ENCODE results near the gene GPR155.
"Not testable (repeated sequence)": the region's sequence is repeated elsewhere in the genome, so short reads cannot be mapped to it uniquely, and the experiment has no call there.

The GPR155 gene

DNA sequence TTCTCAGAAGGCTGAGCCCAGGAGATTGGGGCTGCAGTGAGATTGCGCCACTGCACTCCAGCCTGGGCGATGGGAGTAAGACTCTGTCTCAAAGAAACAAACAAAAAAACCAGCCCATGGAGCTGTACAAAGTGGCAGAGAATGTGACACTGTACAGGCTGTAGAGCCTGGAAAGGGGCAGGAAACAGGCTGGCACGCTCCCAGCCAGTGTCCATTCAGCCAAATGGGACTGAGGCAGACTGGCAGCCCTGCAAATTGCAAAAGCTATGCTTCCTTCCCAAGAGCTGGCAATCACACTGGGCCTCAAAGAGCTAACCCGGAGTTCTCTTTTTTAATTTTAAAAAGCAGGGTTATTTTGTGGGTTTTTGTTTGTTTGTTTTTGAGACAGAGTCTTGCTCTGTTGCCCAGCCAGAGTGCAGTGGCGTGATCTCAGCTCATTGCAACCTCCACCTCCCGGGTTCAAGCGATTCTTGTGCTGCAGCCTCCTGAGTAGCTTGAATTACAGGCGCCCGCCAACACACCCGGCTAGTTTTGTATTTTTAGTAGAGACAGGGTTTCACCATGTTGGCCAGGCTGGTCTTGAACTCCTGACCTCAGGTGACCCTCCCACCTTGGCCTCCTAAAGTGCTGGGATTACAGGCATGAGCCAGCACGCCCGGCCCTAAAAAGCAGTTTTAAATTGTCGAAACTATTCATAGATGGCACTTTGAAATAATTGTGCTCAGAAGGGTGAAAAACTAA lies 48.5 kb downstream of the GPR155 start:
- TF ChIP-seq, protein P1, sequence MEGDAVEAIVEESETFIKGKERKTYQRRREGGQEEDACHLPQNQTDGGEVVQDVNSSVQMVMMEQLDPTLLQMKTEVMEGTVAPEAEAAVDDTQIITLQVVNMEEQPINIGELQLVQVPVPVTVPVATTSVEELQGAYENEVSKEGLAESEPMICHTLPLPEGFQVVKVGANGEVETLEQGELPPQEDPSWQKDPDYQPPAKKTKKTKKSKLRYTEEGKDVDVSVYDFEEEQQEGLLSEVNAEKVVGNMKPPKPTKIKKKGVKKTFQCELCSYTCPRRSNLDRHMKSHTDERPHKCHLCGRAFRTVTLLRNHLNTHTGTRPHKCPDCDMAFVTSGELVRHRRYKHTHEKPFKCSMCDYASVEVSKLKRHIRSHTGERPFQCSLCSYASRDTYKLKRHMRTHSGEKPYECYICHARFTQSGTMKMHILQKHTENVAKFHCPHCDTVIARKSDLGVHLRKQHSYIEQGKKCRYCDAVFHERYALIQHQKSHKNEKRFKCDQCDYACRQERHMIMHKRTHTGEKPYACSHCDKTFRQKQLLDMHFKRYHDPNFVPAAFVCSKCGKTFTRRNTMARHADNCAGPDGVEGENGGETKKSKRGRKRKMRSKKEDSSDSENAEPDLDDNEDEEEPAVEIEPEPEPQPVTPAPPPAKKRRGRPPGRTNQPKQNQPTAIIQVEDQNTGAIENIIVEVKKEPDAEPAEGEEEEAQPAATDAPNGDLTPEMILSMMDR (conservative IDR thresholded peaks at IDR 0.05; ENCODE audit: low read depth, low read length): no peak
- no peak for DNase-seq (ENCODE audit: low read depth)
- no peak overlapping the region for H3K4me3 ChIP-seq (ENCODE audit: low read length)

DNA sequence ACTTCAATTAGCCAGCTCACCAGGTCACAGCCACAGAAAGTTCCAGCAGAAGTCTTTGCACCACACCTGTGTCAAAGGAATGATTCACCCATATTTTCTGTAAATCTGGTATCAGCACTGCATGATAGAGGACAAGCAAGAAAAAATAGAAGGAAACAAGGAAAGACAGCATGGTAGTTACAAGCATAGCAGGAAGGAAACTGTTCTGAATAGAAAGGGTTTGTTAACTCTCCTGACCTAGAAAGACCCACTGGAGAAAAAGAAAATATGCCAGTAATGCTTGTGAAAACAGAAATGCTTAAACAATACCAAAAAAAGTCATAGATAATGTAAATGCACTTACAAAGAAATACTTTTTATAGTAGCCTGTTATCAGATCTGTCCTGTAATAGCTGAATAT lies 50.5 kb downstream of the GPR155 start:
- no peak overlapping the region for H3K4me3 ChIP-seq (ENCODE audit: low read length)
- DNase-seq (ENCODE audit: low read depth): no peak
- TF ChIP-seq, protein P1 (conservative IDR thresholded peaks at IDR 0.05; ENCODE audit: low read depth, low read length): no peak

DNA sequence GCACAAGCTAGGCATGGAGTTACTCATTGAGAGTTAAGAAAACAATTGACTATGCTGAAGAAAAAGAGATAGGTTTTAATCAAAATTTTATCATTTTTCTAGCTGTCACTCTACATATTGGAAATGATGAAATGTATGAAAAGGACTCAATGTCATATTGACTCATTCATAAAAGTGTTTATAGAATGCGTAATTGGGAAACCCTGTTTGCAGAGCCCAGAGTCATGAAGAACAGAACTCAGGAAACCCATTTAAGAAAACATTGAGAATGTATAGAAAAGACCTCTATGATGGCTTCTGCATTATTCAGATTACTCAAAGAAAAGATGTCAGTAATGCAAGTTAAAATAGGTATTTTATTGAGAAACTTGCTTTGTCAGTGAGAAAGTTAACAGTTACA lies 54.9 kb downstream of the GPR155 start:
- TF ChIP-seq, protein P1 (conservative IDR thresholded peaks at IDR 0.05; ENCODE audit: low read depth, low read length): no peak
- no peak for DNase-seq (ENCODE audit: low read depth)
- no peak overlapping the region for H3K4me3 ChIP-seq (ENCODE audit: low read length)

DNA sequence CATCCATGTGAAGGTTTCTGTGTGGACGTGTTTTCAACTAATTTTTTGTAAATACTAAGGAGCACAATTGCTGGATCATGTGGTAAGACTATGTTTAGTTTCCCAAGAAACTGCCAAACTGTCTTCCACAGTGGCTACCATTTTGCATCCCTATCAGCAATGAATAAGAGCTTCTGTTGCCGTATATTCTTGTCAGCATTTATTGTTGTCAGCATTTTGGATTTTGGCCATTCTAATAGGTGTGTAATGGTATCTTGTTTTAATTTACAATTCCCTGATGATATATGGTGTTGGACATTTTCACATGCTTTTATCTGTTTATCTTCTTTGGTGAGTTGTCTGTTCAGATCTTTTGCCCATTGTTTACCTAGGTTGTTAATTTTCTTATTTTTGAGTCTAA lies 56.8 kb downstream of the GPR155 start:
- no peak overlapping the region for H3K4me3 ChIP-seq (ENCODE audit: low read length)
- DNase-seq (ENCODE audit: low read depth): no peak
- TF ChIP-seq, protein P1 (conservative IDR thresholded peaks at IDR 0.05; ENCODE audit: low read depth, low read length): no peak

DNA sequence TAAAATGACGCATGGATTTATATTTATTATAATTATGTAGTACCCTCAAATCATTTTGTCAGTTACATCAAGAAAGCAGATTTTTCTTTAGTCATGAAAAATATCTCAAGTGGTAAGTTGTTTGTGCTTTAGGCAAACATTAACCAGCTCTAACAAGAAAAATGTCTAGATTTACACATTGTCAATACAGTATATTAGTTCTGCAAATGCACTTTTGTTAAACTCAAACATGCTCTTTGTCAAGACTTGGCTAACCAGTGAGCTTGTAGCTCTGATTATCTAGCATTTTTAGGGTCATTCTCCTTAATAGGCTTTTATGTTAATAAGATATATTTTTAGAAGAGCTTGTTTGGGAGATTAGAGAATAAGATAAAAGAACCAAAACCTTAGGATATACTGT lies 58.6 kb downstream of the GPR155 start:
- H3K4me3 ChIP-seq (ENCODE audit: low read length): no peak overlapping the region
- DNase-seq (ENCODE audit: low read depth): no peak
- TF ChIP-seq, protein P1 (conservative IDR thresholded peaks at IDR 0.05; ENCODE audit: low read depth, low read length): no peak

DNA sequence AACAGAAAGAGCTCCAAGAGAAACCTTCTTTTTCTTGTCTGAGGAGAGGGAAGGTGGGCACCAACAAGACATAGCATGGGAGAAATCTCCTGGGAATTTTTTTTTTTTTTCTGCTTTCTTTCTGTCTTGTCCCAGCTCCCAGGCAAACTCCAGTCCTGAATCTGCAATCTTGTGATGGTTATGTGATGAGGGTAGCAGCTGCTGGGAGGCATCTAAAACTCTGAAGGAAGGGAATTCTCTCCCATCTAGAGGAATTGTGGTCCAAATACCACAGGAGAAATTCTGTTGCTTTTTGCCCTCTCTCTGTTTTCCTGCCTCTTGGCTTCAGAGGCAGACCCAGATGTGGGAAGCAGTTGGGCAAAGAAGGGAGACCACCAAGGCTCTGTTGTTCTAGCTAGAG lies 74.6 kb downstream of the GPR155 start:
- H3K4me3 ChIP-seq (ENCODE audit: low read length): no peak overlapping the region
- DNase-seq (ENCODE audit: low read depth): no peak
- TF ChIP-seq, protein P1 (conservative IDR thresholded peaks at IDR 0.05; ENCODE audit: low read depth, low read length): no peak

- not testable (repeated sequence) for H3K4me3 ChIP-seq (ENCODE audit: low read length); DNase-seq (ENCODE audit: low read depth)
Observed at GRCh38 chr2:174410039-174410438, 76.8 kb downstream of the GPR155 start.
